Non-pigmented ciliary epithelial cell (primary cell): ENCODE data around the gene SOWAHB.

Experiments used
- DNase-seq: peaks from one replicate; pipeline ENCODE4 v3.0.0-alpha.2; 2010; ENCODE audit warnings: low read depth

Gene SOWAHB, protein sequence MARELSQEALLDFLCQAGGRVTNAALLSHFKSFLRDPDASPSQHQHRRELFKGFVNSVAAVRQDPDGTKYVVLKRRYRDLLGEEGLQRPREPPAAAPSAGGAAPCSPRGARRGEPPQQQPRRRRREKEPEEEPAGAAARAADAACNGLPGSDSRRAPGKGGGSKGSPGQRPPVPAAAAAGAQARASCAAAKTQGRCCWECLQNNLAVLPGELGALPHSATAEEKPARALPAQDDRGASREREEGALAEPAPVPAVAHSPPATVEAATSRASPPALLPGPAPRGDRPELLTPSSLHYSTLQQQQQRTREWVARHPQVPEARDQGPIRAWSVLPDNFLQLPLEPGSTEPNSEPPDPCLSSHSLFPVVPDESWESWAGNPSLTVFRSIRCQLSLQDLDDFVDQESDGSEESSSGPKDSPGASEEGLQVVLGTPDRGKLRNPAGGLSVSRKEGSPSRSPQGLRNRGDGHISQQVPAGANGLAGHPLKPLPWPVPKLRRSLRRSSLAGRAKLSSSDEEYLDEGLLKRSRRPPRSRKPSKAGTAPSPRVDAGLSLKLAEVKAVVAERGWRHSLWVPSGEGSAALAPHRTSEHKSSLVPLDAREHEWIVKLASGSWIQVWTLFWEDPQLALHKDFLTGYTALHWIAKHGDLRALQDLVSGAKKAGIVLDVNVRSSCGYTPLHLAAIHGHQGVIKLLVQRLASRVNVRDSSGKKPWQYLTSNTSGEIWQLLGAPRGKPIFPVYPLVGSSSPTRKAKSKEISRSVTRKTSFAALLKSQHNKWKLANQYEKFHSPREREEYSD

DNA sequence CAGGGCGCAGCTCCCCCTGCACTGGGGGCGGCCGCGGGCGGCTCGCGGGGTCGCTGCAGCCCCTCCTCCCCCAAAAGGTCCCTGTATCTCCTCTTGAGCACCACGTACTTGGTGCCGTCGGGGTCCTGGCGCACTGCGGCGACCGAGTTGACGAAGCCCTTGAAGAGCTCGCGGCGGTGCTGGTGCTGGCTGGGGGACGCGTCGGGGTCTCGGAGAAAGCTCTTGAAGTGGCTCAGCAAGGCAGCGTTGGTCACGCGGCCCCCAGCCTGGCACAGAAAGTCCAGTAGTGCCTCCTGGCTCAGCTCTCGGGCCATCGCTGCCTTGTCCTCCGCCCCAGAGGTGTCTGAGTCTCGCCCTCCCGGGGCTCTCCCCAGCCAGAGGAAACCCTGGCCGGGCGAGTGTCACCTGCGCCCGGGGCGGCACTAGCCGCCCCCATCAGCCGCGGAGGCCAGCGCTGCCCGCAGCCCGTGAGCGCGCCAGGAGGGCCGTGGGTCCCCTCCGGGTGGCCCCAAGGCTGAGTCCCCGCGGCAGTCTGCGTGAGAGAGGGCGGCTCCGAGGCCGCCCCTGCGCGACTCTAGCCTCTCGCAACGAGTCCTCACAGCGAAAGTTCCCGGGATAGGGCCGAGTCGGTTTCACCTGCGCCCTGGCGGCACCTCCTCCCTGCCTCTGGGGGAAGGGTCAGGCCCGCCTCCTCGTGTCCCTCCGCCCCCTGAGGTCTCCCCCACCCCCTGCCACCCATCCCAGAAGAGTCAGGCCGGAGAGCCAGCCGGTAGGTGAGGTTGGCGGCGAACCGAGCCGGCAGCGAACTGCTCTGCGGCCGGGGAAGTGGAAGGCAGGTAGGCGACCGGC, at the start of gene SOWAHB:
Gene SOWAHB, minus strand, starts transcription at position 609 of the 849 bp plus-strand sequence. Its CDS starts 295 bp downstream, at position 314.
- no peak for DNase-seq

DNA sequence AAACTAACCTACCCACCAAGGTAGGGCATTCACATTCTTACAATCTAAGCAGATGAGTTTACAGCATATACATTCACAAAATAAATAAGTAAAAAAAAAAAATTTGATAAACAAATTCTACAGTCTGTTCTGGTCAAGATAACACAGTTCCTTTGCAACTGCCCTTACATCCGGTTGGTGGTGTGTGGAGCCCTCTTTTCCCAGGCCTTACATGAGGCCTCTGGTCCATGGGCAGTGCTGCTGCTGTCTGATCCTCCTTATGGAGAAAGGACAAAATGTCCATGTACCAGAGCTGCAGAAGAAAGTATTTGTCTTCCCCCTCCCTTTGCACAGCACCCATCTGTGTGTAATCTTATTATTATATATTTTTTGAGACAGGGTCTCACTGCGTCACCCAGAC, 49.4 kb upstream of the SOWAHB start:
- no peak for DNase-seq

- no peak for DNase-seq
These were observed 45.8 kb upstream of the SOWAHB start for GRCh38 chr4:76943790-76944189.

GRCh38 chr4:76943129-76943620, 45.2 kb upstream of the SOWAHB start:
- DNase-seq: peak; percentile 55

GRCh38 chr4:76939184-76939583, 41.2 kb upstream of the SOWAHB start:
- DNase-seq: no peak

- DNase-seq: no peak
These were observed 33.8 kb upstream of the SOWAHB start for GRCh38 chr4:76931576-76932276.

DNA sequence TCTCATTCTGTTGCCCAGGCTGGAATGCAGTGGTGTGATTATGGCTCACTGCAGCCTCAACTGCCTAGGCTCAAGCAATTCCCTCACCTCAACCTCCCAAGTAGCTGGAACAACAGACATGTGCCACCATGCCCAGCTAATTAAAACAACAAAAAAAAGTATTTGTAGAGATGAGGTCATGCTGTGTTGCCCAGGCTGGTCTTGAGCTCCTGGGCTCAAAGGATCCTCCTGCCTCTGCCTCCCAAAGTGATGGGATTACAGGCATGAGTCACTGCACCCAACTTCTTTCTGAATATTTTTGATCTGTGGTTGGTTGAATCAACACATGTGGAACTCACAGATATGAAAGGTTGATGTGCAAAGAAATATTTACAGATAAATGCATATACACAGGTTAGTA, 33.1 kb upstream of the SOWAHB start:
- no peak for DNase-seq

GRCh38 chr4:76930685-76931084, 32.7 kb upstream of the SOWAHB start:
- no peak for DNase-seq

- no peak for DNase-seq
These were observed 28.9 kb upstream of the SOWAHB start for GRCh38 chr4:76926841-76927240.

DNA sequence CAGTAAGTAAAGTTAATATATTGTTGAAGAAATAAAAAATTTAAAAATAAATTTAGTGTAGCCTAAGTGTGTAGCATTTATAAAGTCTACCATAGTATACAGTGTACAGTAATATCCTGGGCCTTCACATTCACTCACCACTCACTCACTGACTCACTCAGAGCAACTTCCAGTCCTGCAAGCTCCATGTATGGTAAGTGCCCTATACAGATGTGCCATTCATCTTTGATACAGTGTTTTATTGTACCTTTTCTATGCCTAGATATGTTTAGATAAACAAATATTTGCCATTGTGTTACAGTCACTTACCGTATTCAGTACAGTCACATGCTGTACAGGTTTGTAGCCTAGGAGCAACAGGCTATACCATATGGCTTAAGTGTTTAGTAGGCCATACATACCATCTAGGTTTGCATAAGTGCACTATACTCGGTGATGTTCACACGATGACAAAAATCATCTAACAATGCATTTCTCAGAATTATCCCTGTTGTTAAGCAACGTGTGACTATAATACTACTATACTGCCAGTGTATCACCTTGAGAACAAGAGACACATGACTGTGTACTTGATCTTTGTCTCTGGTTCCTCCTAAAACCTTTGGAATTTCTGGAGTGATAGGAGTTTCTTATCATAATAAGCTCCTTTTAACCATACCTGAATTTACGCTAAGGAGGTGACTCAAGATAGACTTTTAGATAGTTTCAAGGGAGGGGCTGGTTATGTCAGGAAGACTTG, 25.8 kb upstream of the SOWAHB start:
- no peak for DNase-seq

GRCh38 chr4:76920715-76921114, 22.8 kb upstream of the SOWAHB start:
- DNase-seq: no peak

DNA sequence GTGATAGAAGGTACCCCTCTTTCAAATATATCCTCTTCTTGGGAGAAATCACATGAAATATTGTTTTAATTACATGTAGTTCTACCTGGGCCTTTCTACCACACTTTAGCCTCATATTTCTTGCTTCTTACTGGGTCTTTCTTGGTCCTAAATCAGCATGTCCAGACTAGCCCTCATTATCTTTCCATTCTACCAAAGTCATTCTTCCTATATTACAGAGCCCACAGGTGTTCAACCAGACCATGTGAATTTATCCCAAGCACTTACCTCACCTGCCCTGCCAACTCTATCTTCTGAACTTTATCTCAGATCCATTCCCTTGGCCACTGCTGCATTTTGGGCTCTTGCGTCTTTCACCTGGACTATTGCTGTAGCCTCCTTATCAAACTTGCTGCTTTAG, 11.8 kb upstream of the SOWAHB start:
- no peak for DNase-seq

DNA sequence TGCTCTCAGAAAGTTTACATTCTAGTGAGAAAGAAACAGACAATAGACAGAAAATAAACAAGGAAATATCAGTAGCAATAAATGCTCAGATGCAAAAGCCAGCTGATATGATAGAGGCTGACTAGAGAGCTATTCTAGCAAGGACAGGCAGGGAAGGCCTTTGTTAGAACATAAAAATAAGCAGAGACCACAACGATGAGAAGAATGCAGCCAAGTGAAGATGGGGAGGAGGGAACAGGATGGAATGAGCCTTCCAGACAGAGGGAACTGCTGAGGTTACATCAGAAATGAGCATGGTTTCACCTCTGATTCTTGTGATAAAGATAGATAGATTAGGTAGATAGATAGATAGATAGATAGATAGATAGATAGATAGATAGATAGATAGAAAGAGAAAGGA, 7.6 kb upstream of the SOWAHB start:
- peak; percentile 78 for DNase-seq

DNA sequence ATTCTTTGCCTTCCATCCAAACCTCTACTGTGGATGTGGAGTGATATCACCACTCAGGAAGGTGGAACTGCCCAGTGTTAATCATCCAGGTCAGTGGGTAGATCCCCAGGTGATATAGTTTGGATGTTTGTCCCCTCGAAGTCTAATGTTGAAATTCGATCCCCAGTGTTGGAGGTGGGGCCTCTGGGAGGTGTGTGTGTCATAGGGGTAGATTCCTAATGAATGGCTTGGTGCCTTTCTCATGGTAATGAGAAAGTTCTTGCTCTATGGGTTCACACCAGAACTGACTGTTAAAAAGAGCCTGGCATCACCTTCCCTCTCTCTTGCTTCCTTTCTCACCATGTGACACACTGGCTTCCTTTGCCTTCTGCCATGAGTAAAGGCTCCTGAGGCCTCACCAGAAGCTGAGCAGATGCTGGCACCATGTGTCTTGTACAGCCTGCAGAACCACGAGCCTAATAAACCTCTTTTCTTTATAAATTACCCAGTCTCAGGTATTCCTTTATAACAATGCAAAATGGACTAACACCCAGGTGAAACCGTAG, 6.8 kb upstream of the SOWAHB start:
- DNase-seq: no peak

GRCh38 chr4:76902233-76902890, 4.4 kb upstream of the SOWAHB start:
- no peak for DNase-seq

DNA sequence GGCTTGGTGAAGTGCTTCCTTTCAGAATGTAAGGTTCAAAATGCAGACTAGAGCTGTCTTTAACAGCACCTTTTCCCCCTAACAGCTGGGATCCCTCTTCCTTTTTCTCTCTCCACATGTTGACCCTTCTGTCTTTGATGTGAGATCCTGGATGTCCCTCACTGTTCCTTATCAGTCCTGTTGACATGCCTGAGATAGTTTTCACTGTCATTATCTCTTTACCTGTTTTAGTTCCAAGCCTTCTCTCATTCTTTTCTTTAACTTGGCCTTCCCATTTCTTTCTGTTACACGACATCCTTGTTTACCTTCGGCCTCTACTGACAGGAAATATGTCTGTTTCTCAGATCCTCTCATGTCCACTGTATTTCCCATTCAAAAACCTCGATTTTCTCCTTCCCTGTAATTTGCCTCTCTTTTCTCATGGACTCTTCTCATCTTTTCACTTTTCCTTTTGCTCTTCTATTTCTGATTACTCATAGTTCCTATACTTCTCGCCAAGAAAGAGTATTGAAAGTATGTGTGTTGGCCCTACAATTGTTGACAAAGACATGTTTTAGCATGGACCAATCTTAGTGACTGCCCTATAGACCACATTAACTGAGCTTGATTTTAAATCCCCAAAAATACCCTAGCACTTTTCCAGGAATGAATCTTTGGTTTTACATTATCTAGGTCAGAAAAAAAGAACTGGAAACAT, 1.2 kb upstream of the SOWAHB start:
- DNase-seq: no peak

DNA sequence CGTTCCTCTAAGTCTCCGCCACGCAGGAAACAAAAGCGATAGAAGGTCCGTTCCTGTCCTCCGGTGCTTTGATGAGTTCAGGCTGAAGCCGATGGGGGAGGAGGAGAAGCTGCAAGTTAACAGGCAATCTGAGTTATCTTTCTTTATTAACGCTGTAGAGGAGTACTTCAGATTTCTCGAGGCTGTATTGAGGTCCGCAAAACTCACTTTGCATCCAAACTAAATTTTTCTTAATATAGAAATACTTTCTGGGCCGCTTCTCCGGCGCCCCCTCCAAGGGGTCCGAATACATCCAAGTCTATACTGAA, 395 bp upstream of the SOWAHB start:
- DNase-seq: no peak

DNA sequence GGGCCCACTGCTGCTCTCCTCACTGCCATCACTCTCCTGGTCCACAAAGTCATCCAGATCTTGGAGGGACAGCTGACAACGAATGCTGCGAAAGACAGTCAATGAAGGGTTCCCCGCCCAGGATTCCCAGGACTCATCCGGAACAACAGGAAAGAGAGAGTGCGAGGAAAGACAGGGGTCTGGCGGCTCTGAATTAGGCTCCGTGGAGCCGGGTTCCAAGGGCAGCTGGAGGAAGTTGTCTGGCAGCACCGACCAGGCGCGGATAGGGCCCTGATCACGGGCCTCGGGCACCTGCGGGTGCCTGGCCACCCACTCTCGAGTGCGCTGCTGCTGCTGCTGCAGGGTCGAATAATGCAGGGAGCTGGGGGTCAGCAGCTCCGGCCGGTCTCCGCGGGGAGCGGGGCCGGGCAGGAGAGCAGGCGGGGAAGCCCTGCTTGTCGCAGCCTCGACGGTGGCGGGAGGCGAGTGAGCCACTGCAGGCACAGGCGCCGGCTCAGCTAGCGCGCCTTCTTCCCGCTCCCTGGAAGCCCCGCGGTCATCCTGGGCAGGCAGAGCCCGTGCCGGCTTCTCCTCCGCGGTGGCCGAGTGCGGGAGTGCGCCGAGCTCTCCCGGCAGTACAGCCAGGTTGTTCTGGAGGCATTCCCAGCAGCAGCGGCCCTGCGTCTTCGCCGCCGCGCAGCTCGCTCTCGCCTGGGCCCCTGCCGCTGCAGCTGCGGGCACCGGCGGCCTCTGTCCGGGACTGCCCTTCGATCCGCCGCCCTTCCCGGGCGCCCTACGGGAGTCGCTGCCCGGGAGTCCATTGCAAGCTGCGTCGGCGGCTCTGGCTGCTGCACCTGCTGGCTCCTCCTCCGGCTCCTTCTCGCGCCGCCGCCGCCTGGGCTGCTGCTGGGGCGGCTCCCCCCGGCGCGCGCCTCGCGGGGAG, 1.1 kb downstream of the SOWAHB start:
- no peak for DNase-seq

GRCh38 chr4:76896048-76896447, 1.9 kb downstream of the SOWAHB start:
- DNase-seq: no peak
